ENCODE results near the gene PITPNM3.

PITPNM3 gene

GRCh38 chr17:6476076-6476809, 80.1 kb downstream of the PITPNM3 start:
- DNase-seq = no peak

- peak; percentile 10 for DNase-seq
Observed at GRCh38 chr17:6475411-6475810, 80.9 kb downstream of the PITPNM3 start.

- DNase-seq = no peak
Observed at GRCh38 chr17:6474906-6475305, 81.4 kb downstream of the PITPNM3 start.

GRCh38 chr17:6474376-6474775, 82.0 kb downstream of the PITPNM3 start:
- no peak for DNase-seq

- DNase-seq = no peak
Observed at GRCh38 chr17:6473128-6473767, 83.1 kb downstream of the PITPNM3 start.

- DNase-seq = no peak
Observed at GRCh38 chr17:6472517-6472916, 83.8 kb downstream of the PITPNM3 start.

GRCh38 chr17:6471531-6472465, 84.6 kb downstream of the PITPNM3 start:
- DNase-seq = no peak

GRCh38 chr17:6470751-6471521, 85.4 kb downstream of the PITPNM3 start:
- DNase-seq = no peak

GRCh38 chr17:6470146-6470718, 86.1 kb downstream of the PITPNM3 start:
- DNase-seq = no peak

DNA sequence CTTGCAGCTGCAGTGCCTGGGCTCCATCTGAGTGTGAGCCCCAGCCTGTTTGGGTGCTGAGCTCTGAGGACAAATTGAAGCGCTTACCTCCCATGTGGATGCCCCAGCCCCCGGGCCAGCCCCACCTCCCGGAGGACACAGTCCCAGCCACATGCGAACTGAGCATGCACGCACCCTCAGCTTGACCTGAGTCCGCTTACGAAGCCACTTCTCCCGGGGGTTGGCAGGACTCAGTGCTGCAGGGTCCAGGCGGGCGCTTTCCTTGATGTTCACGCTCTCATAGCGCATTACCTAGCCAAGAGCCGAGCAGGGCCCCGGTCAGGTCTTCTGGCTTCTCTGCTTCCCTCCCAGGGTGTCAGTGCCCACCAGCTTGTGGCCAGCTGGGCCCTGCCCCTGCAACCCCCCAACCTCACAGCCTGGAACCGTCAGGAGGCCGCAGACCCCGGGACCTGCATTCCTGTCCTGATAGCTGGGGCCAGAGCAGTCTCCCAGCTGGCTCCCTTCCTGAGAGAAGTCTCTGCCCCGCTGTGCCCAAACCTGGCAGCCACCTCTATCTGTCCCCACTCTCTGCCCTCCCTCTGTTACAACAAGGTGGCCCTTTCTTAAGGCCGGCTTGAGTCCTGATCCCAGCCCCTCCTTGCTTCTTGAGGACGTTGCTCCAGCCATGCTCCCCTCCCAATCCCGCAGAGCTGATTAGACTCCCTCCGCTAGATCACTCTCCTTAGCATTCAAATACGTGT, 88.1 kb downstream of the PITPNM3 start:
- no peak for DNase-seq

DNA sequence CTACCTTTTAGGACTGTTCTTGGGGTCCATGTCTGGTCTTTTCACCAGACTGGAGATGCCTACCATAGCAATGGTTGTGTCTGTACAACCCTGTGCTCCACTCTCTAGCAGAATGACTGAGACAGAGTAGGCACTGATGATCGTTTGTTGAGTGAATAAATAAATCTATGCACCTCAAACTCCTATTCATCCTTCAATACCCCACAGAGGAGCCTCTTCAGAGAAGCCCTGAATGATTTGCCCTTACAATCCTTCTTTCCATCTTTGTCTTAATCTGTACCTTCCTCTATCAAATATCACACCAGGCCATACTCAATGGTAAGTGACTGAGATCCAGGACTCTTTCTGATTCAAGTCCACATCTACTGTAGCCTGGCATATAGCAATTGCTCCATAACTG, 88.8 kb downstream of the PITPNM3 start:
- no peak for DNase-seq

DNA sequence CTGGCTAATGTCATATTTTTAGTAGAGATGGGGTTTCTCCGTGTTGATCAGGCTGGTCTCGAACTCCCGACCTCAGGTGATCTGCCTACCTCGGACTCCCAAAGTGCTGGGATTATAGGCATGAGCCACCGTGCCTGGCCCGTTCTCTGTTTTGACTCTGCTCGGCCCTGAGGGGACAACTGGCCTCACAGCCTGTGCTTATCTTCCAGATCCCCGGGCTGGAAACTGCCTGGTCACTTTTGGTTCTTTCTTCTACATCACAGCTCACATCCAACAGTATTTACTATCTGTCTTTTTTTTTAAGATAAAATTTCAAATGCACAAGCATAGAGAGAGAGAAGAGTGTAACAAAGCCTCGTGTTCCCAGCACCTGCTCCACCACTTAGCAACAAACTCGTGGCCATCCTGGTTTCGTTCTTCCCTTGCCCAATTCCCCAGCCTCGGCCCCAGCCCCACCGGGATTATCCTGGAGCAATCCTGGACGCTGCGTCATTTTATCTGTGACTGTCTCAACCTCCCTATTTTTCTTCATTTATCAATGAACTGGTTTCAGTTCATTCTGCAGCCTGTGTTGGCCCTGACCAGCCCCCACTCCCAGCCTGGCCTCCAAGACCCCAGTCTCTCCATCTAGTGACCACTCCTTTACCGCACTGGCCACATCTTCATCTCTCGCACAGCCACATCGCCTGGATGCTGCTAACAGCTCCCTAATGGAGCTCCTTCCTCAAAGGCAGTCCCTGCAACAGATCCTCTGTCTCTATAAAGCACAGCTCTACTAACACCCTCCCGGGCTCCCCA, 91.0 kb downstream of the PITPNM3 start:
- DNase-seq = no peak

GRCh38 chr17:6464446-6465041, 91.8 kb downstream of the PITPNM3 start:
- DNase-seq = no peak

DNA sequence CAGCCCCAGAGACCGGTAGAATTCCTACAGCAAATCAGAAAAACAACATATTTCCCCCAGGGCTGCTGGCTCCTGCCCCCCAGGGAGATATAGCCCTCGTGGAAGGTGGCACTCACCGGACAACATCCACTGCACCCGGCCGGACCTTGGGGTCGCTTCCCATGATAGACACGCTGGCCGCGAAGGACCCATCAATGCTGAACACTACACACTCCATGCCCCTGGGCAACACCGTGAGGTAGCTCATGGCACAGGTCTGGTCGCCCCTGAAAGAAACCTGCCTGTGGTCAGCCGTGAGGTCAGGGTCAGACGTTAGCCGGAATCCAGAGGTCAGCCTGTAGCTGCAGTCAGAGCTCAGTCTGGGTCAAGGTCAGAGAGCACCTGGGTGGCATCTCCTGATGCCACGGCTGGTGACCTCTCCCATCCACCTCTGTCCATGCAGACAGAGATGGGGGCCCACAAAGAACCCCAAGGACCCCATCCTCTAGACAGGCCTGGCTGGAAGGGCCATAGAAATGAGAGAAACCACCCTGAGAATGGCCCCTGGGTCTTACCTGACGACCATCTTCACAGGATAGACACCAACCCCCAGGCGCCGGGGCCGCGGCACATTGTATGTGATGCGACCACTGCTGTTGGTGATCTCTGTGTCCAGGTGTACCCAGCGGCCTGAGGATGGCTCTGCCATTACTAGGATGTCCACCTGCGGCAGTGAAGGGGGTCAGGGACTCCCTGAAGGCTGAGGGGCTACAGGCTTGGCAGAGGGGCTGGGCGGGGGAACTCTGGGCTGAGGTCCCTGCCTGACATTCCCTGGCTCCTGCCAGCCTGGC, 92.5 kb downstream of the PITPNM3 start:
- no peak for DNase-seq

DNA sequence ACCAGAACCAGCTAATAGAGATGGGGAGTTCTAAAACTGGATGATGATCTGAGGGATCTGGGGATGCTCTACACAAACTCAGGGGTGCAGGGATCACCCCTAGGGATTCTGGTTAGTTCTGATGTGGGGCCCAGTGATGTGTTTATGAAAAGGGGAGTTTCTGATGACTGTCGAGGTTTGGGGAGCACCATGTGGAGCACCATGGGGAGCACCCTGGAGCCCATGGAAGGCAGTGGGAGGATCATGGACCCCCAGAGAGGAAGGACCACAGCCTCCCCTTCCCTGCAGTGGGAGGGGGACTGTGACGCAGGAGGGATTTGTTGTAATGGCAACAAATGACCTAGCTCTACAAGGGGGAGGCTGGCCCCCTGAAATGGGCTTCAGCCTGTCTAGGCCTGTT, 93.7 kb downstream of the PITPNM3 start:
- no peak for DNase-seq

DNA sequence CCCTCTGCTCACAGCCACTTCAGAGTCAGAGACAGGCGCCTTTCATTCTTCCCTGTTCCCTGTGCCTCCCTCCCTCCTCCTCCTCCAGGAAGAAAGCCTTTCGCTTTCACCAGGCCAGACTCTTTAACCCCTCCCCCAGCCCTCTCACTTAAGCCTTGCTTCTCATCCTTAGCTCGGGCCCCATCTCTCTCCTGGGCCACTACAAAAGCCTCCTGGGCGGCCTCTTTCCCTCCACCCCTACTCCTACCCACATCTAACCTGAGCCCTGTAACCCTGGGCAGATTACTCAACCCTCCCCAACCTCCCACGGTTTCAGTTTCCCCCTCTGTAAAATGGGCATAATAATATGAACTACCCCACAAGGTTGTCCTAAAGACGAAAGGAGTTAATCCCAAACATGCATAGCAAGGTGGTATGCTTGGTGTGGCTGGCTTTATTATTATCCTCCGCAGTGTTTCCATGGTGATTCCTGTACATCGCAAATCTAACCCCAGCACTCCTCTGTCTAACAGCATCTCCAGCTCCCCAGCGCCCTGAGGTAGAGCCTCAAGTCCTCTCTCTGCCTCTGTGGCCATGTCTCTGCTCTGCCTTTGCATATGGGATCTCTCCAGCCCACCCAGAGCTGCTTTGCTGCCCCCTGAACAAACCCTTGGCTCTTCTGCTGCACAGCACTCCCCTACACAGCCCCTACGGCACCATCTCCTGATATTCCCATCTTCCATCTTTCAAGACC, 94.4 kb downstream of the PITPNM3 start:
- no peak for DNase-seq

DNA sequence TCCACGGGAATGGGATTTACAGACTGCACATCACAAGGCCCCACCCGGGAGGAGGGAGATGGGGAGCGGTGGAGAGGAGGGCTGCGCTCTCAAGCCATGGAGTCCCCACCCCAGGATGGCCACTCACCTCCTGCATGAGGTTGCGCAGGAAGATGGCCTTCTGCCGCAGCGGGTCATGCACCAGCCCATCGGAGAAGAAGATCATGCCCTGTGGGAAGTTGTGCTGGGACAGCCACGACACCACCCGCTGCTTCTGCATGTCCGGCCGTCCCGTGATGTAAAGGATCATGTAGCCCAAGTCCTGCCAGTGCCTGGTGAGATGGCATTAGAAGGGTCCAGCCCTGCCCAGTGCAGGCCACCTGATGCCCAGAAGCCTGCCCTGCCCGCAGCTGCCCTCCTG, 95.1 kb downstream of the PITPNM3 start:
- DNase-seq = no peak

DNA sequence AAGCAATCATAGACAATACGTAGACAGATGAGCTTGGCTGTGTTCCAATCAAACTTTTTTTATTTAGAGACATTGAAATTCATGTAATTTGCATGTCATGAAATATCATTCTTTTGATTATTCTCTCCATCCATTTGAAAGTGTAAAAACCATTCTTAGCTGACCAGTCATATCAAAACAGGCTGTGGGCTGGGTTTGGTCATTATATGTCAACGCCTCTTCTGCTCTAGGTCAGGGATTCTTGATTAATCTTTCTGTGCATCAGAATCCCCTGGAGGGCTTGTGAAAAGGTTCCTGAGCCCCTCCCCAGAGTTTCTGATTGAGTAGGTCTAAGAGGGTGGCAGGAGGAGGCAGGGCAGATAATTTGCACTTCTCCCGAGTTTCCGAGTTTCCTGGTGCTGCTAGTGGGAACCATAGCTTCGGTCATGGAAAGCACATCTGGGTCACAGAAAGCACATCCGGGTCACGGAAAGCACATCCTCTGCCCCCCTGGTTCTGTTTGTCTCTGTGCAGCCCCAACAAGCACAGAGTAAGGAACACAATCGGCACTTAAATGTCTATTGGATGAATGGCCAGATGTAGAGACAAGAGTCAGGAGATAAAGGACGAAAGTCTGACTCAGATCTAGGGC, 95.7 kb downstream of the PITPNM3 start:
- DNase-seq = no peak
